Stimulated activated CD8-positive, alpha-beta memory T cell treated with anti-CD3 and anti-CD28 coated beads, Interleukin-12 subunit alpha, Interleukin-12 subunit beta, amount 100 ng/mL, for 1 hour (primary cell): Measurements from ENCODE around the gene FGD4.
"Not testable (repeated sequence)": the region's sequence is repeated elsewhere in the genome, so short reads cannot be mapped to it uniquely, and the experiment has no call there.

Source experiments
- DNase-seq: peaks from one replicate; pipeline ENCODE4 v3.0.0-alpha.2; 2020; ENCODE audit warnings: low read depth

The FGD4 gene

GRCh38 chr12:32522331-32523221 lies 123.2 kb downstream of the FGD4 start:
- DNase-seq: no peak

DNA sequence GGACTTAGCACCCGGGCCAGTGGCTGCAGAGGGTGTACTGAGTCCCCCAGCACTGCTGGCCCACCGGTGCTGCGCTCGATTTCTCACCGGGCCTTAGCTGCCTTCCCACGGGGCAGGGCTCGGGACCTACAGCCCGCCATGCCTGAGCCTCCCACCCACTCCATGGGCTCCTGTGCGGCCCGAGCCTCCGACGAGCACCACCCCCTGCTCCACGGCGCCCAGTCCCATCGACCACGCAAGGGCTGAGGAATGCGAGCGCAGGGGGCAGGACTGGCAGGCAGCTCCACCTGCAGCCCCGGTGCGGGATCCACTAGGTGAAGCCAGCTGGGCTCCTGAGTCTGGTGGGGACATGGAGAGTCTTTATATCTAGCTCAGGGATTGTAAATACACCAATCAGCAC lies 126.4 kb downstream of the FGD4 start:
- not testable (repeated sequence) for DNase-seq

DNA sequence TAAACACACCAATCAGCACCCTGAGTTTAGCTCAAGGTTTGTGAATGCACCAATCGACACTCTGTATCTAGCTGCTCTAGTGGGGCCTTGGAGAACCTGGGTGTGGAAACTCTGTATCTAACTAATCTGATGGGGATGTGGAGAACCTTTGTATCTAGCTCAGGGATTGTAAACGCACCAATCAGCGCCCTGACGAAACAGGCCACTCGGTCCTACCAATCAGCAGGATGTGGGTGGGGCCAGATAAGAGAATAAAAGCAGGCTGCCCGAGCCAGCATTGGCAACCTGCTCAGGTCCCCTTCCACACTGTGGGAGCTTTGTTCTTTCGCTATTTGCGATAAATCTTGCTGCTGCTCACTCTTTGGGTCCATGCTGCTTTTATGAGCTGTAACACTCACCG lies 127.0 kb downstream of the FGD4 start:
- DNase-seq: not testable (repeated sequence)

GRCh38 chr12:32532422-32532821 lies 133.1 kb downstream of the FGD4 start:
- no peak for DNase-seq

GRCh38 chr12:32532951-32533350 lies 133.6 kb downstream of the FGD4 start:
- no peak for DNase-seq

- DNase-seq: not testable (repeated sequence)
Observed at GRCh38 chr12:32533506-32533905, 134.1 kb downstream of the FGD4 start.

DNA sequence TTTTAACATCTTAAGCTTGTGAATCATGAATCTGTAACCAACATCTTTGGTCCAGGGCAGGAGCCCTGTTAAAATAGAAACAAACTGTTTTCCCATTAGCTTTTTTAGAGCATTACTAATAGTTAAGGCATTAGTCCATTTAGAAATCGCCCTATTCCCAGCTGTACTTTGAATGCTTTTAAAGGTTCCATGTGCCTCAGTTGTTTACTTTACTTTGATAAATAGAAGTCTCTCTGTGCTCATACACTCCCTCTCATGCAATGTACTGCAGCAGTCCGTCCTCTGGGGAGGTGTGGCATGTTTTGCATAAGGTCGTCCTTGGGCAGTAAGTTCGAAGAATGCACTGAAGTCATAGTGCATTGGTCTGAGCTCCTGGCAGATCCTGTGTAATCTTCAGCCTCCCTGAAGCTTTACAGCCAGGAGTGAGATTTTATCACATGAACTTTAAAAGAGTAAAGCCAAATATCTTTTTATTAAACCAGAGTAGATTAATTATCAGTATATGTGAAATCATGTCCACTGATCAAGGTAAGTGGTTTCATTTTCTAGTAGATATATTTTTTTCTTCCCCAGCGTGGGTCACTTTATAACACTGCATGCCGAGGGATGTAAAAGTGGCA lies 134.7 kb downstream of the FGD4 start:
- DNase-seq: no peak

- no peak for DNase-seq
Observed at GRCh38 chr12:32534698-32535097, 135.3 kb downstream of the FGD4 start.

DNA sequence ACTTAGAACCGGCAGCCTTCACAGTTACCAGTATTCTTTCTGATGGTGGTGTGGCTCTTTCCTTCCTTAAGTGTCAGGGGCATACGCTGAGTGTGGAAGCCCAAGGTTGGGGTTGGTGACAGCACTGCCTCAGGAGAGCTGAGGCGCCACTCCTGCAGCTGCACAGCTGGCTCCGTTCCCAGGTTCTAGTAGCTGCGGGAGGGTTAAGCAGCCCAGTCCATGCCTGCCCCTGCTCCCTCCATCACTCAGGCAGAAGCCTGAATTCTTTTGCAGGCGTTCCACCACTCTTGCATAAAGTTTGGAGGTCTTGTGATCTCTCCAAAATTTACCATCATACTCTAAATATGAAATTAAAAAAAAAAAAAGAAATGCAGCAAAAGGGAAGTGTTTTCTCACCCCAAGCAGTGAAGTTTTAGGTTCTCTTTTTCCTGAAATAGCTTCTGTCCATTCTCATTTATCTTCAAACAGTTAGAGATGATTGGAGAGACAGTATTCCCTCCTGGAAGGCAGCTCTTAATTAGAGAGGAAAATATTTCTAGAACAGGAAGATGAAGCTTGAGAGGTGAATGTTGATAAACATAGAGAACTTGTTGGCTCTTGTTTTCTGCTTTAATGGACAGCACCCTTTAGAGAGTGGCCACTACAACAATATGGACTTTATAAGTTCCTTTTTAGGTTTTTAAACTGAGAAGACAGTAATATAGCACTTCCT lies 136.1 kb downstream of the FGD4 start:
- no peak for DNase-seq

DNA sequence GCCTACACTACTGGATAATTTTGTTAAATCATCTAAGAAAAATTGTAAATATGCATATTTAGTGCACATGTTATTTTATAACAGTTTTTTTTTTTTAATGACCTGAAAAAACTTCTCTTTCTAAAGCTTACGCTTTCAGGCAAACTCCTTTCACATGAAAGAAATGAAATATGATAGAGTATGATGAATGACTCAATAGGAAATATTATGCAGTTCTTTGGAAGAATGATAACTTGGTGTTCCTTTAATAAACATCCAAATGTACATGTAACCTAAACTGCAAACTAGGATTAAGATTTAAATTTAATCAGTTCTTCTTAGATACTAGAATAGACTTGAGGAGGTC lies 136.6 kb downstream of the FGD4 start:
- DNase-seq: no peak

DNA sequence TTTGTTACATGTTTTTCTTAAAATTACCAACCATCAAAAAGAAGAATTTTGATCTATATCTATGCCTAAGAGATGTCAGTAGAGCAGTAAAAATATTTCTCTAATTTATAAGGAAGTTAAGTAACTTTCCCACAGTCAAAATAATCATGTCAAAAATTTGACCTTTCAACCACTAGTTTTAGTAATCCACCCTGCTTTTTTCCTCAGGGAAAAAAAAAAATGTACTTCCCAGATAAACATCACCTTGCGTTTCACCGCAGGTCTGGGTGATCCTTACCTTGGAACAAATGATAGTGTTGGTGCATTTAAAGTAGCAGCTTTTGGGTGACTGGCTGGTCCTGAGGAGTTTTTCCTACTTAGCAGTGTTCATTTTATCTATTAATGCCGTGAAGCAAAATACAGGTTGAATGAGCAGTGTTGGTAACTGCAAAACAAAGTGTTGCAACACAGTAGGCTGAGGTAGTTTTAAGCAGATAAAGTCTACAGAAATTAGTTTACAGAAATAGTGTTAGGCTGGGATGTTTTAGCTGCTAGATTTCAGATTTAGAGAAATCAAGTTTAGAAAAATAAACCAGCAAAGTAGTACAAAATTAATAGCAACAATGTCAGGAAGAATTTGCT lies 142.5 kb downstream of the FGD4 start:
- no peak for DNase-seq

DNA sequence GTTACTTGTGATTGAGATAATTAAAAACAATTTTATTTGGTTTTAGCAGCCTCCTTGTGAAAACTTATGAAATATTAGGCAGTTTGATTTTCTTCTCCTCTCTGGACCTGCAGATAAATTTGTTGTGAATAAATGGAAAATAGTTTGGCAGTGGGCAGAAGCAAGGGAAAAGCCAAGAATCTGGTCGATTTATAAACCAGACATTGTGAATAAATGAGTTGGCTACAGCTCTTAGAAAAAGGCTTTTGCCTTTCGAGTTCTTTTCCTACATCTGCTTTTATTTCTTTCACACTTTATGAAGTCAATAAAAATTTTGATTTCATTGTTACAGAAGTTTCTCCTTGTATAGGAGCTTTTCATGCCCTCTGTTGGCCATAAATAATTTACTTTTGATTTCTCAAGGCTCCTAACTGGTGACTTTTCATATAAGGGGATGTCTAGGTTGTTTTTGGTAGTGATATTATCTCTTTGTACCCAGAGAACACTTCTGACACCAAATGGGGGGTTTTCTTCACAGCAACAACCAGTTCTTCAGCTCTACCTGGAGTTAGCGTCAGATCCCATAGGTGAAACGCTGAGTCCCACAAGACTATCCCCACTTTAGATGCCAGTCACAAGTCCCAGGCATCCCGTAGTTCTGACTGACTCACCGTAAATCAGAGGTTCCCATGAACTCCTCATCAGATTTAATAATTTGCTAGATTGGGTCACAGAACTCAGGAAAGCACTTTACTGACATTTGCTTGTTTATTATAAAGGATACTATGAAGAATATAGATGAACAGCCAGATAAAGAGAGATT lies 143.3 kb downstream of the FGD4 start:
- DNase-seq: no peak

GRCh38 chr12:32544893-32545292 lies 145.5 kb downstream of the FGD4 start:
- no peak for DNase-seq

GRCh38 chr12:32545413-32545980 lies 146.1 kb downstream of the FGD4 start:
- DNase-seq: no peak

GRCh38 chr12:32546272-32546671 lies 146.9 kb downstream of the FGD4 start:
- DNase-seq: no peak

- no peak for DNase-seq
Observed at GRCh38 chr12:32548691-32549281, 149.4 kb downstream of the FGD4 start.

GRCh38 chr12:32549675-32550079 lies 150.3 kb downstream of the FGD4 start:
- no peak for DNase-seq

GRCh38 chr12:32551058-32551457 lies 151.7 kb downstream of the FGD4 start:
- DNase-seq: no peak

GRCh38 chr12:32558903-32559302 lies 159.5 kb downstream of the FGD4 start:
- no peak for DNase-seq

DNA sequence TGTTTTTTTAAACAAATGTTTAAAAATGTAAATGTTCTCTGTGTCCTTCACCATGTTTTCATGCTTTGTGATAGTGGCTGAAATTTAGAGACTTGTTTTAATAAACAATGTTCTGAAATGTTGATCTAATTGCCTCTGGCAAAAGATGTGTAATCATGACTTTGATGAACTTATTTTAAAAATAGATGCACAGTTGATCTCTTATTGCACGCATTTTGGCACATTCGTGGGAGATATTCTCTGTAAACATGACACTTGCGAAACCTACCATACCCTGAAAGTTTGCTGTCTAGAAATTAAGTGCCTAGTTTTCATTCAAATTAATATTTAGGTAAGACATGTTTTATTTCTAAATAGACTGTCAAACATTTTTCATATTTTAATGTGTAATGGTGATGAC lies 160.1 kb downstream of the FGD4 start:
- DNase-seq: no peak

DNA sequence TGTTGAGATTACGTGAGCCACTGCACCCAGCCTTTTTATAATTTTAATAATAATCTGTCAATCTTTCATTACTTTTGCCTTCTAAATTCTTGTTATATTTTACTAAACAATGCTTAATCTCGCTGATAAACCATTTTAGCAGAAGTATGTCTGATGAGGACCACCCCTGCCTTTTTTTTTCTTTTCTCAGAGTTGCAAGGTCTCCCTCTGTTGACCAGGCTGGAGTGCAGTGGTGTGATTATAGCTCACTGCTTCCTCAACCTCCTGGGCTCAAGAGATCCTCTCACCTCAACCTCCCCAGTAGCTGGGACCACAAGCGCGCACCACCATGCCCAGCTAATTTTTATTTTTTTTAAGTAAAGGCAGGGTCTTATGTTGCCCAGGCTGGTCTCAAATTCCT lies 161.2 kb downstream of the FGD4 start:
- no peak for DNase-seq
